Measurements from ENCODE around the gene DCAF11. TPM values are rescaled to one million over a fixed set of nuclear protein-coding genes. Genes with fewer than 3 reads are reported as not detected.
A peak's percentile ranks its signal among the peaks of the same experiment; 100 is the strongest.

The DCAF11 gene
- total and polyA plus RNA-seq, 2 of the 13 experiments (the other 11 are each of a cell fraction or from before 2014, with no cell fraction given), result 150 to 257 TPM

DNA sequence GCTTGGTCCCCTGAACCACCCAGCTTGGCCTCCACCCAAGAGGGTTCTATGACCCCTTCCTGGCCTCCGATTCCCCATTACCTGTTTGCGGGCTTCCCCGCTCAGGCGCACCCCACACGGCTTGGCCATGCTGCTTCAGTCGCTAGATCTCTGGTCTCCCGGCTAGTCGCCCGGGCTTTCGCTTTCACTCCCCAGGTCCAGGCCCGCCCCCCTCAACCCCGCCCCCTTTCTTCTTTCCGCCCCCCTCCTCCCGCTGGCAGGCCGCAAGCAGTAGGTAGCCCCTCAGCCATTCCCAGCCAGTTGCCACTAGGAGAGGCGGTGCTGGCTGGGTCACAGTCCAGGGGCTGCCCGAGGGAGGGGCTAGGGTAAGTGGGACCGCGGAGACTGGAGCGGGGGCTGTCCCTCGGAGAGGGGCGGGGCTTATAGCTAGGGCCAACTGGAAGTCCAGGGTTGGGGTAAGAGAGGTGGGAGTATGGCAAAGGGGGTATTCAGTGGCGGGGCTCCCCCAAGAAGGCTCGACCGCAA lies 31.9 kb downstream of the DCAF11 start, which contains the start of gene PSME2 (continued):
- TF ChIP-seq, protein P1, sequence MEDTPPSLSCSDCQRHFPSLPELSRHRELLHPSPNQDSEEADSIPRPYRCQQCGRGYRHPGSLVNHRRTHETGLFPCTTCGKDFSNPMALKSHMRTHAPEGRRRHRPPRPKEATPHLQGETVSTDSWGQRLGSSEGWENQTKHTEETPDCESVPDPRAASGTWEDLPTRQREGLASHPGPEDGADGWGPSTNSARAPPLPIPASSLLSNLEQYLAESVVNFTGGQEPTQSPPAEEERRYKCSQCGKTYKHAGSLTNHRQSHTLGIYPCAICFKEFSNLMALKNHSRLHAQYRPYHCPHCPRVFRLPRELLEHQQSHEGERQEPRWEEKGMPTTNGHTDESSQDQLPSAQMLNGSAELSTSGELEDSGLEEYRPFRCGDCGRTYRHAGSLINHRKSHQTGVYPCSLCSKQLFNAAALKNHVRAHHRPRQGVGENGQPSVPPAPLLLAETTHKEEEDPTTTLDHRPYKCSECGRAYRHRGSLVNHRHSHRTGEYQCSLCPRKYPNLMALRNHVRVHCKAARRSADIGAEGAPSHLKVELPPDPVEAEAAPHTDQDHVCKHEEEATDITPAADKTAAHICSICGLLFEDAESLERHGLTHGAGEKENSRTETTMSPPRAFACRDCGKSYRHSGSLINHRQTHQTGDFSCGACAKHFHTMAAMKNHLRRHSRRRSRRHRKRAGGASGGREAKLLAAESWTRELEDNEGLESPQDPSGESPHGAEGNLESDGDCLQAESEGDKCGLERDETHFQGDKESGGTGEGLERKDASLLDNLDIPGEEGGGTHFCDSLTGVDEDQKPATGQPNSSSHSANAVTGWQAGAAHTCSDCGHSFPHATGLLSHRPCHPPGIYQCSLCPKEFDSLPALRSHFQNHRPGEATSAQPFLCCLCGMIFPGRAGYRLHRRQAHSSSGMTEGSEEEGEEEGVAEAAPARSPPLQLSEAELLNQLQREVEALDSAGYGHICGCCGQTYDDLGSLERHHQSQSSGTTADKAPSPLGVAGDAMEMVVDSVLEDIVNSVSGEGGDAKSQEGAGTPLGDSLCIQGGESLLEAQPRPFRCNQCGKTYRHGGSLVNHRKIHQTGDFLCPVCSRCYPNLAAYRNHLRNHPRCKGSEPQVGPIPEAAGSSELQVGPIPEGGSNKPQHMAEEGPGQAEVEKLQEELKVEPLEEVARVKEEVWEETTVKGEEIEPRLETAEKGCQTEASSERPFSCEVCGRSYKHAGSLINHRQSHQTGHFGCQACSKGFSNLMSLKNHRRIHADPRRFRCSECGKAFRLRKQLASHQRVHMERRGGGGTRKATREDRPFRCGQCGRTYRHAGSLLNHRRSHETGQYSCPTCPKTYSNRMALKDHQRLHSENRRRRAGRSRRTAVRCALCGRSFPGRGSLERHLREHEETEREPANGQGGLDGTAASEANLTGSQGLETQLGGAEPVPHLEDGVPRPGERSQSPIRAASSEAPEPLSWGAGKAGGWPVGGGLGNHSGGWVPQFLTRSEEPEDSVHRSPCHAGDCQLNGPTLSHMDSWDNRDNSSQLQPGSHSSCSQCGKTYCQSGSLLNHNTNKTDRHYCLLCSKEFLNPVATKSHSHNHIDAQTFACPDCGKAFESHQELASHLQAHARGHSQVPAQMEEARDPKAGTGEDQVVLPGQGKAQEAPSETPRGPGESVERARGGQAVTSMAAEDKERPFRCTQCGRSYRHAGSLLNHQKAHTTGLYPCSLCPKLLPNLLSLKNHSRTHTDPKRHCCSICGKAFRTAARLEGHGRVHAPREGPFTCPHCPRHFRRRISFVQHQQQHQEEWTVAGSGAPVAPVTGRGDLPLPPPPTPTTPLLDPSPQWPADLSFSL (CRISPR knock-in tag; IDR thresholded peaks at IDR 0.05), result no peak
- no peak for TF ChIP-seq KDM1A (CRISPR knock-in tag; IDR thresholded peaks at IDR 0.05)
- peak; percentile 43; the same call in 1 of the 2 replicates for TF ChIP-seq ZNF547 (CRISPR knock-in tag; IDR thresholded peaks at IDR 0.05)
- TF ChIP-seq BCL6 (CRISPR knock-in tag; IDR thresholded peaks at IDR 0.05), result peak; percentile 48
- peak; percentile 52; the same call in 1 of the 2 replicates for TF ChIP-seq KDM5B (CRISPR knock-in tag; IDR thresholded peaks at IDR 0.05; ENCODE audit: borderline replicate concordance)
- TF ChIP-seq ZNF33A (CRISPR knock-in tag; IDR thresholded peaks at IDR 0.05; ENCODE audit: borderline replicate concordance), result no peak
- no peak for TF ChIP-seq KLF9 (CRISPR knock-in tag; IDR thresholded peaks at IDR 0.05; ENCODE audit: low read depth)
- peak; percentile 21; the same call in 1 of the 2 replicates for TF ChIP-seq ZFP90 (CRISPR knock-in tag; IDR thresholded peaks at IDR 0.05; ENCODE audit: borderline replicate concordance)
- TF ChIP-seq CREM (IDR thresholded peaks at IDR 0.05), result no peak; the same call in 1 of the 2 replicates
- TF ChIP-seq CREM (CRISPR knock-in tag; IDR thresholded peaks at IDR 0.05), result 0 out of 2 replicates have a peak, but pooled peaks have one; percentile 34
- TF ChIP-seq PHF8 (CRISPR knock-in tag; IDR thresholded peaks at IDR 0.05), result peak; percentile 72; the same call in 1 of the 2 replicates
- no peak for TF ChIP-seq SYNCRIP (IDR thresholded peaks at IDR 0.05; ENCODE audit: insufficient read depth, low read depth, low read length)
- TF ChIP-seq, protein P2, sequence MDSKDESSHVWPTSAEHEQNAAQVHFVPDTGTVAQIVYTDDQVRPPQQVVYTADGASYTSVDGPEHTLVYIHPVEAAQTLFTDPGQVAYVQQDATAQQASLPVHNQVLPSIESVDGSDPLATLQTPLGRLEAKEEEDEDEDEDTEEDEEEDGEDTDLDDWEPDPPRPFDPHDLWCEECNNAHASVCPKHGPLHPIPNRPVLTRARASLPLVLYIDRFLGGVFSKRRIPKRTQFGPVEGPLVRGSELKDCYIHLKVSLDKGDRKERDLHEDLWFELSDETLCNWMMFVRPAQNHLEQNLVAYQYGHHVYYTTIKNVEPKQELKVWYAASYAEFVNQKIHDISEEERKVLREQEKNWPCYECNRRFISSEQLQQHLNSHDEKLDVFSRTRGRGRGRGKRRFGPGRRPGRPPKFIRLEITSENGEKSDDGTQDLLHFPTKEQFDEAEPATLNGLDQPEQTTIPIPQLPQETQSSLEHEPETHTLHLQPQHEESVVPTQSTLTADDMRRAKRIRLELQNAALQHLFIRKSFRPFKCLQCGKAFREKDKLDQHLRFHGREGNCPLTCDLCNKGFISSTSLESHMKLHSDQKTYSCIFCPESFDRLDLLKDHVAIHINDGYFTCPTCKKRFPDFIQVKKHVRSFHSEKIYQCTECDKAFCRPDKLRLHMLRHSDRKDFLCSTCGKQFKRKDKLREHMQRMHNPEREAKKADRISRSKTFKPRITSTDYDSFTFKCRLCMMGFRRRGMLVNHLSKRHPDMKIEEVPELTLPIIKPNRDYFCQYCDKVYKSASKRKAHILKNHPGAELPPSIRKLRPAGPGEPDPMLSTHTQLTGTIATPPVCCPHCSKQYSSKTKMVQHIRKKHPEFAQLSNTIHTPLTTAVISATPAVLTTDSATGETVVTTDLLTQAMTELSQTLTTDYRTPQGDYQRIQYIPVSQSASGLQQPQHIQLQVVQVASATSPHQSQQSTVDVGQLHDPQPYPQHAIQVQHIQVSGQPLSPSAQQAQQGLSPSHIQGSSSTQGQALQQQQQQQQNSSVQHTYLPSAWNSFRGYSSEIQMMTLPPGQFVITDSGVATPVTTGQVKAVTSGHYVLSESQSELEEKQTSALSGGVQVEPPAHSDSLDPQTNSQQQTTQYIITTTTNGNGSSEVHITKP (CRISPR knock-in tag; IDR thresholded peaks at IDR 0.05; ENCODE audit: low read depth), result no peak; the same call in 1 of the 2 replicates
- no peak for TF ChIP-seq ZNF577 (CRISPR knock-in tag; IDR thresholded peaks at IDR 0.05; ENCODE audit: borderline replicate concordance, low read depth)
- no peak for TF ChIP-seq ZNF431 (CRISPR knock-in tag; IDR thresholded peaks at IDR 0.05; ENCODE audit: borderline replicate concordance, low read depth)
- no peak for TF ChIP-seq ZNF549 (CRISPR knock-in tag; IDR thresholded peaks at IDR 0.05)
- TF ChIP-seq PAF1 (CRISPR knock-in tag; IDR thresholded peaks at IDR 0.05), result no peak
- no peak for TF ChIP-seq HHEX (CRISPR knock-in tag; IDR thresholded peaks at IDR 0.05)
- peak; percentile 38; the same call in 1 of the 2 replicates for TF ChIP-seq CEBPG (CRISPR knock-in tag; IDR thresholded peaks at IDR 0.05)
- TF ChIP-seq, protein P3, sequence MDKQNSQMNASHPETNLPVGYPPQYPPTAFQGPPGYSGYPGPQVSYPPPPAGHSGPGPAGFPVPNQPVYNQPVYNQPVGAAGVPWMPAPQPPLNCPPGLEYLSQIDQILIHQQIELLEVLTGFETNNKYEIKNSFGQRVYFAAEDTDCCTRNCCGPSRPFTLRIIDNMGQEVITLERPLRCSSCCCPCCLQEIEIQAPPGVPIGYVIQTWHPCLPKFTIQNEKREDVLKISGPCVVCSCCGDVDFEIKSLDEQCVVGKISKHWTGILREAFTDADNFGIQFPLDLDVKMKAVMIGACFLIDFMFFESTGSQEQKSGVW (CRISPR knock-in tag; IDR thresholded peaks at IDR 0.05; ENCODE audit: borderline replicate concordance), result no peak
- TF ChIP-seq REL (CRISPR knock-in tag; conservative IDR thresholded peaks at IDR 0.05), result no peak
